MG63 (cell line): Measurements from ENCODE around the gene KLHL36. TPM values are rescaled to one million over a fixed set of nuclear protein-coding genes. Genes with fewer than 3 reads are reported as not detected.
"Not testable (repeated sequence)": the region's sequence is repeated elsewhere in the genome, so short reads cannot be mapped to it uniquely, and the experiment has no call there.

ENCODE experiments used
- DNase-seq: peaks from one replicate; pipeline ENCODE4 v3.0.0-alpha.2; 2020
- H3K27me3 ChIP-seq: fragments of 250-450 bp; sonication (Bioruptor Pico); 2 replicates; pipeline ENCODE4 v1.5.1; 2020; ENCODE audit warnings: mild to moderate bottlenecking, moderate library complexity
- H3K36me3 ChIP-seq: fragments of 250-450 bp; sonication (Bioruptor Pico); 2 replicates; pipeline ENCODE4 v1.5.1; 2020; ENCODE audit warnings: mild to moderate bottlenecking, moderate library complexity
- H3K4me3 ChIP-seq: fragments of 250-450 bp; sonication (Bioruptor Pico); 2 replicates; pipeline ENCODE4 v1.5.1; 2020; ENCODE audit warnings: mild to moderate bottlenecking, moderate library complexity
- H3K9me3 ChIP-seq: fragments of 250-450 bp; sonication (Bioruptor Pico); 2 replicates; pipeline ENCODE4 v1.5.1; 2020; ENCODE audit warnings: mild to moderate bottlenecking, moderate library complexity
- total RNA-seq: library from RNA; depleted of rRNA; stranded (reverse); fragments of >200 nt; shearing (Covaris generic); gene quantifications from 2 replicates; pipeline ENCODE4 v1.2.3, GENCODE V29; 2014; ENCODE audit warnings: low replicate concordance; rRNA removed

Gene KLHL36
- total RNA-seq, 1 experiment from 2014 or later: 20.5 TPM

- not testable (repeated sequence) for DNase-seq, H3K9me3 ChIP-seq, H3K27me3 ChIP-seq
These were observed 45.6 kb downstream of the KLHL36 start for GRCh38 chr16:84693869-84694268.

GRCh38 chr16:84694980-84695379 is 46.7 kb downstream of the KLHL36 start:
- H3K4me3 ChIP-seq: no peak overlapping the region
- H3K9me3 ChIP-seq: no peaks in the 10 kb centered on the region
- no peaks in the 10 kb centered on the region for H3K27me3 ChIP-seq
- H3K36me3 ChIP-seq: no peaks in the 10 kb centered on the region
- DNase-seq: no peak

More at GRCh38 chr16:84693869-84694268, 45.6 kb downstream of the KLHL36 start:
- not testable (repeated sequence) for H3K36me3 ChIP-seq, H3K4me3 ChIP-seq

- no peaks in the 10 kb centered on the region for H3K27me3 ChIP-seq
- no peaks in the 10 kb centered on the region for H3K36me3 ChIP-seq
- H3K4me3 ChIP-seq: peak overlapping the region; percentile 71
- DNase-seq: no peak
- no peaks in the 10 kb centered on the region for H3K9me3 ChIP-seq
These were observed 50.9 kb downstream of the KLHL36 start for GRCh38 chr16:84699147-84699711.

GRCh38 chr16:84699712-84700445 is 51.6 kb downstream of the KLHL36 start, which contains the start of gene USP10:
TSS of gene USP10 (plus strand) at chr16:84700000. CDS start at chr16:84700091, 91 bp downstream.
- no peaks in the 10 kb centered on the region for H3K27me3 ChIP-seq
- peak; percentile 68 for DNase-seq
- H3K9me3 ChIP-seq: no peaks in the 10 kb centered on the region
- peak within 1 kb of the TSS; percentile 71 for H3K4me3 ChIP-seq
- no peaks in the 10 kb centered on the region for H3K36me3 ChIP-seq

GRCh38 chr16:84700446-84701300 is 52.4 kb downstream of the KLHL36 start:
- Histone ChIP-seq H3K27me3 (no peaks in the 10 kb centered on the region), H3K36me3 (no peaks in the 10 kb centered on the region), H3K4me3 (peak overlapping the region; percentile 71), H3K9me3 (no peaks in the 10 kb centered on the region)
- no peak for DNase-seq

GRCh38 chr16:84703681-84704080 is 55.4 kb downstream of the KLHL36 start:
- H3K4me3 ChIP-seq: no peak overlapping the region
- no peaks in the 10 kb centered on the region; the same call in 1 of the 2 replicates for H3K36me3 ChIP-seq
- no peaks in the 10 kb centered on the region for H3K27me3 ChIP-seq
- no peaks in the 10 kb centered on the region for H3K9me3 ChIP-seq
- no peak for DNase-seq

- no peak for DNase-seq
These were observed 55.9 kb downstream of the KLHL36 start for GRCh38 chr16:84704253-84704652.

GRCh38 chr16:84706856-84707255 is 58.5 kb downstream of the KLHL36 start:
- Histone ChIP-seq H3K36me3 (peaks cover 2% of the 10 kb centered on the region; the same call in 1 of the 2 replicates), H3K4me3 (no peak overlapping the region), H3K27me3 (no peaks in the 10 kb centered on the region), H3K9me3 (no peaks in the 10 kb centered on the region)
- DNase-seq: no peak

More at GRCh38 chr16:84704253-84704652, 55.9 kb downstream of the KLHL36 start:
- Histone ChIP-seq H3K27me3 (no peaks in the 10 kb centered on the region), H3K36me3 (peaks cover 2% of the 10 kb centered on the region; the same call in 1 of the 2 replicates), H3K4me3 (no peak overlapping the region), H3K9me3 (no peaks in the 10 kb centered on the region)

GRCh38 chr16:84709609-84710008 is 61.3 kb downstream of the KLHL36 start:
- Histone ChIP-seq H3K27me3 (no peaks in the 10 kb centered on the region), H3K4me3 (no peak overlapping the region), H3K9me3 (no peaks in the 10 kb centered on the region), H3K36me3 (peaks cover 2% of the 10 kb centered on the region; the same call in 1 of the 2 replicates)
- no peak for DNase-seq

- H3K4me3 ChIP-seq: no peak overlapping the region
- DNase-seq: no peak
- H3K36me3 ChIP-seq: peaks cover 2% of the 10 kb centered on the region; the same call in 1 of the 2 replicates
- H3K9me3 ChIP-seq: no peaks in the 10 kb centered on the region
- no peaks in the 10 kb centered on the region for H3K27me3 ChIP-seq
These were observed 62.4 kb downstream of the KLHL36 start for GRCh38 chr16:84710686-84711085.

Other genes starting within 250 kb of the KLHL36 start
- 12.3 and 15.0 TPM in 2 replicates for gene MEAK7, start 143.9 kb upstream of the KLHL36 start, total RNA-seq
- gene COTL1, start 30.4 kb upstream of the KLHL36 start, total RNA-seq: 172 and 175 TPM in 2 replicates
- 29.8 and 33.5 TPM in 2 replicates for gene USP10, start 51.5 kb downstream of the KLHL36 start, total RNA-seq
- gene CRISPLD2, start 171.5 kb downstream of the KLHL36 start, total RNA-seq: 1.6 TPM in 1 of 2 replicates, not detected in the other